ENCODE data around the gene LBP. TPM values are rescaled to one million over a fixed set of nuclear protein-coding genes. Genes with fewer than 3 reads are reported as not detected.
"Not testable (repeated sequence)": the region's sequence is repeated elsewhere in the genome, so short reads cannot be mapped to it uniquely, and the experiment has no call there.

LBP gene
- total RNA-seq, 1 experiment from 2014 or later: not detected

DNA sequence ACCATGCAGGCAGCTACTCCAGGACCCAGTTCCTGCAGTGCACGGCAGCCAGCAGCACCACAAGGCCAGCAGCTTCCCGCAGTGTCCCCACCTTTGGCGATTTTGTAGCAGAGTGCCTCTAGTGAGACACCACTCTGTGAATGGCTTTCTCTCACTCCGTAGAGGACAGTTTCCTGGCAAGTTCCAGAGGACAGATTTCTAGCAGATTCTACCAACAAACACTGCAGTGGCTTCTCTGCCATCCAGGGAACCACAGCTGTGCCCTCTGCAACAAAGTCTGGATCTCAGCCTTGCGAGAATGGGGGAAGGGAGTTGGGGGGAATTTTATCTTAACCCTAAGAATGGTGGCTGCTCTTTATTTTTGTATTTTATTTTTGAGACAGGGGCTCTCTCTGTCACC, 60.2 kb downstream of the LBP start:
- CTCF ChIA-PET: interaction anchor here (0.5 to 4.0 kb wide), 2 partner anchors 11 to 68 kb away, joined by 5 to 170 read pairs; no protein-coding TSS in a partner anchor
- intact Hi-C loops (cut with micrococcal nuclease; ENCODE audit: unreplicated experiment): loop anchor here (1.0 kb wide), 1 partner anchor 39 kb away; no protein-coding TSS in a partner anchor

DNA sequence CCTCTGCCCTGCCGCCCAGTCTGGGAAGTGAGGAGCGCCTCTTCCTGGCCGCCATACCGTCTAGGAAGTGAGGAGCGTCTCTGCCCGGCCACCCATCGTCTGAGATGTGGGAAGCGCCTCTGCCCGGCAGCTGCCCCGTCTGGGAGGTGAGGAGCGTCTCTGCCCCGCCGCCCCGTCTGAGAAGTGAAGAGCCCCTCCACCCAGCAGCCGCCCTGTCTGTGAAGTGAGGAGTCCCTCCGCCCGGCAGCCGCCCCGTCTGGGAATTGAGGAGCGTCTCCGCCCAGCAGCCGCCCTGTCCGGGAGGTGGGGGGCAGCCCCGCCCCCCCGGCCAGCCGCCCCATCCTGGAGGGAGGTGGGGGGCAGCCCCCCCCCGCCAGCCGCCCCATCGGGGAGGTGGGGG, 61.0 kb downstream of the LBP start:
- TF ChIP-seq CTCF (IDR thresholded peaks at IDR 0.05; ENCODE audit: insufficient read depth in 1 of 2, low read depth in 1 of 2, low read length in 1 of 2, severe bottlenecking in 1 of 2, unreplicated experiment in 1 of 2): no peak
- BruUV-seq (replicated peaks): no TSS peak
- no peak overlapping the region for H3K4me3 Mint-ChIP-seq (ENCODE audit: unreplicated experiment)
- peak in 1 of 2 experiments; percentile 50 for DNase-seq
- H3K27me3 Mint-ChIP-seq (ENCODE audit: insufficient read depth, unreplicated experiment): no peaks in the 10 kb centered on the region
- H3K9me3 ChIP-seq: peaks cover 6% of the 10 kb centered on the region; the same call in 1 of the 2 replicates
- ChIA-PET CTCF (interaction anchor here (1.6 to 4.0 kb wide), 2 partner anchors 69 to 105 kb away, joined by 5 to 170 read pairs; no protein-coding TSS in a partner anchor), POLR2A (no interaction called here)
- H3K36me3 Mint-ChIP-seq (ENCODE audit: insufficient read depth, unreplicated experiment): peaks cover 19% of the 10 kb centered on the region
- H3K27me3 ChIP-seq (replicated peaks; ENCODE audit: control insufficient read depth, insufficient read depth, low read length): no peaks in the 10 kb centered on the region
- H3K27ac Mint-ChIP-seq (ENCODE audit: unreplicated experiment): no peak overlapping the region
- intact Hi-C loops (cut with micrococcal nuclease; ENCODE audit: unreplicated experiment): no loop called here
- peaks cover 11% of the 10 kb centered on the region; the same call in 1 of the 2 replicates for H3K4me1 ChIP-seq
- H3K9me3 Mint-ChIP-seq (ENCODE audit: unreplicated experiment): no peaks in the 10 kb centered on the region
- H3K4me1 Mint-ChIP-seq (ENCODE audit: low read depth, unreplicated experiment): peaks cover 13% of the 10 kb centered on the region
- no peak overlapping the region for H3K4me3 ChIP-seq (ENCODE audit: low read depth, low read length)
- 0 out of 2 replicates have a peak, but pooled peaks cover 1% of the 10 kb centered on the region for H3K36me3 ChIP-seq (ENCODE audit: control insufficient read depth, insufficient read depth, low read length)

More for the DNA sequence above, 60.2 kb downstream of the LBP start:
- 0 out of 2 replicates have a peak, but pooled peaks cover 1% of the 10 kb centered on the region for H3K36me3 ChIP-seq (ENCODE audit: control insufficient read depth, insufficient read depth, low read length)
- H3K9me3 ChIP-seq: peaks cover 6% of the 10 kb centered on the region; the same call in 1 of the 2 replicates
- H3K4me3 ChIP-seq (ENCODE audit: low read depth, low read length): no peak overlapping the region
- POLR2A ChIA-PET: interaction anchor here (0.6 kb wide), 1 partner anchor 349 kb away, joined by 3 read pairs; no protein-coding TSS in a partner anchor
- BruUV-seq (replicated peaks): no TSS peak
- no peaks in the 10 kb centered on the region for H3K27me3 ChIP-seq (replicated peaks; ENCODE audit: control insufficient read depth, insufficient read depth, low read length)
- Mint-ChIP-seq H3K27me3 (ENCODE audit: insufficient read depth, unreplicated experiment) (no peaks in the 10 kb centered on the region), H3K36me3 (ENCODE audit: insufficient read depth, unreplicated experiment) (peaks cover 11% of the 10 kb centered on the region), H3K4me3 (ENCODE audit: unreplicated experiment) (no peak overlapping the region), H3K27ac (ENCODE audit: unreplicated experiment) (no peak overlapping the region), H3K9me3 (ENCODE audit: unreplicated experiment) (no peaks in the 10 kb centered on the region), H3K4me1 (ENCODE audit: low read depth, unreplicated experiment) (peaks cover 13% of the 10 kb centered on the region)
- peaks cover 11% of the 10 kb centered on the region; the same call in 1 of the 2 replicates for H3K4me1 ChIP-seq
- DNase-seq: peak in 1 of 2 experiments; percentile 33
- no peak for TF ChIP-seq CTCF (IDR thresholded peaks at IDR 0.05; ENCODE audit: insufficient read depth in 1 of 2, low read depth in 1 of 2, low read length in 1 of 2, severe bottlenecking in 1 of 2, unreplicated experiment in 1 of 2)

DNA sequence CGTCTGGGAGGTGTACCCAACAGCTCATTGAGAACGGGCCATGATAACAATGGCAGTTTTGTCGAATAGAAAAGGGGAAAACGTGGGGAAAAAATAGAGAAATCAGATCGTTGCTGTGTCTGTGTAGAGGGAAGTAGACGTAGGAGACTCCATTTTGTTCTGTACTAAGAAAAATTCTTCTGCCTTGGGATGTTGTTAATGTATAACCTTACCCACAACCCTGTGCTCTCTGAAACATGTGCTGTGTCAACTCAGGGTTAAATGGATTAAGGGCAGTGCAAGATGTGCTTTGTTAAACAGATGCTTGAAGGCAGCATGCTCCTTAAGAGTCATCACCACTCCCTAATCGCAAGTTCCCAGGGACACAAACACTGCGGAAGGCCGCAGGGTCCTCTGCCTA, 61.5 kb downstream of the LBP start:
- CTCF ChIA-PET: interaction anchor here (0.5 to 4.0 kb wide), 29 partner anchors 10 to 415 kb away, joined by 3 to 170 read pairs (median 6); partner anchors contain the start of genes LBP and RALGAPB
- H3K27me3 ChIP-seq (replicated peaks; ENCODE audit: control insufficient read depth, insufficient read depth, low read length); H3K4me3 Mint-ChIP-seq (ENCODE audit: unreplicated experiment); H3K9me3 Mint-ChIP-seq (ENCODE audit: unreplicated experiment); H3K4me3 ChIP-seq (ENCODE audit: low read depth, low read length); H3K9me3 ChIP-seq; BruUV-seq (replicated peaks); H3K27me3 Mint-ChIP-seq (ENCODE audit: insufficient read depth, unreplicated experiment); H3K36me3 ChIP-seq (ENCODE audit: control insufficient read depth, insufficient read depth, low read length): not testable (repeated sequence)
- peaks cover 24% of the 10 kb centered on the region for H3K36me3 Mint-ChIP-seq (ENCODE audit: insufficient read depth, unreplicated experiment)
- H3K27ac Mint-ChIP-seq (ENCODE audit: unreplicated experiment): peak overlapping the region; percentile 46
- peaks cover 13% of the 10 kb centered on the region for H3K4me1 Mint-ChIP-seq (ENCODE audit: low read depth, unreplicated experiment)
- peak in 1 of 2 experiments; percentile 25 for DNase-seq
- peaks cover 11% of the 10 kb centered on the region; the same call in 1 of the 2 replicates for H3K4me1 ChIP-seq
- intact Hi-C loops (cut with micrococcal nuclease; ENCODE audit: unreplicated experiment): loop anchor here (1.0 to 2.0 kb wide), 7 partner anchors 19 to 335 kb away; no protein-coding TSS in a partner anchor
- POLR2A ChIA-PET: interaction anchor here (1.0 to 1.1 kb wide), 3 partner anchors 26 to 65 kb away, joined by 3 read pairs; partner anchors contain the start of genes RALGAPB and SNHG17

Measured in Caco-2 (cell line).